ENCODE data around the gene P3H1. TPM values are rescaled to one million over a fixed set of nuclear protein-coding genes. Genes with fewer than 3 reads are reported as not detected.

P3H1 gene
- polyA plus RNA-seq, 3 donors, result 16.8 to 56.9 (median 16.9) TPM

DNA sequence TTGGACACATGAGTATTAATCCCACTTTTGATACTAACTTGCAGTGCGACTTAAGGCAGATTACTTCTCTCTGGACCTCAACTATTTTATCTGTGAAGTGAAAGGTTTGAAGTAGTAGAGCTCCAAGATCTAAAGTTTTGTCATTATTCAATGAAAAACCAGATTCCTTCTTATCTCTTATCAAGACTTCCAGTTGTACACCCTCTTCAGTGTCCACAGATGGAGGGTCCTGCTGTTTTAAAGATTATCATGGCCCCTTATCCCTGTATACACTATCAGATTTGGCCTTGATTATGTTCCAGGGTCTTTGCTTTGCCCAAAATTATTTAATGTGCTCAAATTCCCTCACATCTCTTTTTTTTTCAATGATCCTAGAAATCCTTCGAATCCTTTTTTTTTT is 1.3 kb upstream of the P3H1 start:
- peak overlapping the region in 1 of 7 donors; percentile 92 for H3K27ac Mint-ChIP-seq
- intact Hi-C loops (cut with micrococcal nuclease), result loop anchor here (5.0 to 10.0 kb wide), 8 partner anchors 49 to 433 kb away; partner anchors contain the start of genes FOXJ3 (in 2 of the 2), ZNF691 (in 2 of the 2), CCDC30 (in 1 of the 2) and CFAP57 (in 1 of the 2)
- DNase-seq, result no peak
- peak overlapping the region in 1 of 3 experiments; percentile 87 for H3K4me3 ChIP-seq (replicated peaks in 1 of 3; ENCODE audit: low read depth in 2 of 3, low read length in 3 of 3)
- no CpG with 5 or more reads among the region's 2 CpGs for WGBS (ENCODE audit: insufficient coverage)
- H3K9me3 ChIP-seq (replicated peaks in 1 of 2; ENCODE audit: control insufficient read depth in 1 of 2, insufficient read depth in 1 of 2, low read length in 2 of 2), result no peaks in the 10 kb centered on the region
- H3K4me1 ChIP-seq (ENCODE audit: control insufficient read depth in 1 of 2, insufficient read depth in 2 of 2, low read length in 2 of 2), result peaks cover 24 to 39% of the 10 kb centered on the region in 2 donors
- H3K9ac ChIP-seq (ENCODE audit: insufficient read depth, low read length, poor library complexity, severe bottlenecking), result no peak overlapping the region
- H3K4me1 Mint-ChIP-seq, result peaks cover 25% of the 10 kb centered on the region
- H3K36me3 ChIP-seq (replicated peaks in 1 of 2; ENCODE audit: control insufficient read depth in 1 of 2, insufficient read depth in 2 of 2, low read length in 2 of 2), result peaks cover 0 to 10% of the 10 kb centered on the region in 2 donors
- no peak overlapping the region for H3K4me3 Mint-ChIP-seq
- peak overlapping the region; percentile 94 for H2AFZ ChIP-seq (ENCODE audit: insufficient read depth, low read depth, low read length, poor library complexity, severe bottlenecking)
- H3K36me3 Mint-ChIP-seq, result peaks cover 10 to 18% of the 10 kb centered on the region in 2 donors
- TF ChIP-seq, protein P1, sequence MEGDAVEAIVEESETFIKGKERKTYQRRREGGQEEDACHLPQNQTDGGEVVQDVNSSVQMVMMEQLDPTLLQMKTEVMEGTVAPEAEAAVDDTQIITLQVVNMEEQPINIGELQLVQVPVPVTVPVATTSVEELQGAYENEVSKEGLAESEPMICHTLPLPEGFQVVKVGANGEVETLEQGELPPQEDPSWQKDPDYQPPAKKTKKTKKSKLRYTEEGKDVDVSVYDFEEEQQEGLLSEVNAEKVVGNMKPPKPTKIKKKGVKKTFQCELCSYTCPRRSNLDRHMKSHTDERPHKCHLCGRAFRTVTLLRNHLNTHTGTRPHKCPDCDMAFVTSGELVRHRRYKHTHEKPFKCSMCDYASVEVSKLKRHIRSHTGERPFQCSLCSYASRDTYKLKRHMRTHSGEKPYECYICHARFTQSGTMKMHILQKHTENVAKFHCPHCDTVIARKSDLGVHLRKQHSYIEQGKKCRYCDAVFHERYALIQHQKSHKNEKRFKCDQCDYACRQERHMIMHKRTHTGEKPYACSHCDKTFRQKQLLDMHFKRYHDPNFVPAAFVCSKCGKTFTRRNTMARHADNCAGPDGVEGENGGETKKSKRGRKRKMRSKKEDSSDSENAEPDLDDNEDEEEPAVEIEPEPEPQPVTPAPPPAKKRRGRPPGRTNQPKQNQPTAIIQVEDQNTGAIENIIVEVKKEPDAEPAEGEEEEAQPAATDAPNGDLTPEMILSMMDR (IDR thresholded peaks at IDR 0.05), result no peak
- no peak overlapping the region for H3K27ac ChIP-seq (ENCODE audit: low read depth in 1 of 2, low read length in 2 of 2)
- H3K27me3 Mint-ChIP-seq (ENCODE audit: low read depth in 3 of 3), result no peaks in the 10 kb centered on the region
- H3K4me2 ChIP-seq (replicated peaks; ENCODE audit: extremely low read depth, low read length, poor library complexity, severe bottlenecking), result peak overlapping the region; percentile 98
- no peaks in the 10 kb centered on the region for H3K27me3 ChIP-seq (ENCODE audit: control insufficient read depth in 2 of 2, insufficient read depth in 2 of 2, low read length in 2 of 2)
- H4K20me1 ChIP-seq (ENCODE audit: insufficient read depth, low read length), result peaks cover 12% of the 10 kb centered on the region
- H3K9me3 Mint-ChIP-seq, result no peaks in the 10 kb centered on the region
- peaks cover 85% of the 10 kb centered on the region for H3K79me2 ChIP-seq (ENCODE audit: insufficient read depth, low read length)

DNA sequence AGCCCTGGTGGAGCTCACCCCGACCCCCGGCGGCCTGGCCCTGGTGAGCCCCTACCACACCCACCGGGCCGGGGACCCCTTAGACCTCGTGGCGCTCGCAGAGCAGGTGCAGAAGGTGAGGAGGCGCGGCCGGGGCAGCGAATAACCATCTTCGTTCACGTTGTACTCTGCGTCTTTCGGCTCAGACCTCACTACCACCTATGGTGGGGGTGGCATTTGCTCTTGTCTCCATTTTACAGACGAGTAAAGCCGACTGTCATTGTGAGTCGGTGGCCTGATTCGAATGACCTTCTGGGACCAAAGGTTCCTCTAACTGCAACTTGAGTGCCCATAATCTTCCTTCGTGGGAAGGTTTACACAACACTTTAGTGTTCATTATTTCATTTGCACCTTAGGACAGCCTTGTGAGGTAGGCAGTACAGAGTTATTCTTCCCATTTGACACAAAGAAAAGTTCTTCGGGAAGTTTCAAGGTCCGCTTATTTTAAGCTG is 727 bp upstream of the P3H1 start:
- peak overlapping the region; percentile 98 for H3K4me2 ChIP-seq (replicated peaks; ENCODE audit: extremely low read depth, low read length, poor library complexity, severe bottlenecking)
- peaks cover 24 to 39% of the 10 kb centered on the region in 2 donors for H3K4me1 ChIP-seq (ENCODE audit: control insufficient read depth in 1 of 2, insufficient read depth in 2 of 2, low read length in 2 of 2)
- peaks cover 12% of the 10 kb centered on the region for H4K20me1 ChIP-seq (ENCODE audit: insufficient read depth, low read length)
- peak overlapping the region in 1 of 2 donors; percentile 95 for H3K4me3 Mint-ChIP-seq
- no peaks in the 10 kb centered on the region for H3K27me3 ChIP-seq (ENCODE audit: control insufficient read depth in 2 of 2, insufficient read depth in 2 of 2, low read length in 2 of 2)
- DNase-seq, result peak in 1 of 3 donors; percentile 6
- intact Hi-C loops (cut with micrococcal nuclease), result loop anchor here (2.0 to 10.0 kb wide), 10 partner anchors 49 to 433 kb away; partner anchors contain the start of genes ERMAP (in 2 of the 2), FOXJ3 (in 2 of the 2), SVBP (in 2 of the 2) and ZNF691 (in 2 of the 2)
- no peaks in the 10 kb centered on the region for H3K9me3 ChIP-seq (replicated peaks in 1 of 2; ENCODE audit: control insufficient read depth in 1 of 2, insufficient read depth in 1 of 2, low read length in 2 of 2)
- H3K4me1 Mint-ChIP-seq, result peaks cover 26% of the 10 kb centered on the region
- H3K27me3 Mint-ChIP-seq (ENCODE audit: low read depth in 3 of 3), result no peaks in the 10 kb centered on the region
- H3K27ac Mint-ChIP-seq, result peak overlapping the region in 6 of 7 donors; percentile 86 to 96 (median 93)
- peaks cover 89% of the 10 kb centered on the region for H3K79me2 ChIP-seq (ENCODE audit: insufficient read depth, low read length)
- no peaks in the 10 kb centered on the region for H3K9me3 Mint-ChIP-seq
- peaks cover 7 to 17% of the 10 kb centered on the region in 2 donors for H3K36me3 Mint-ChIP-seq
- WGBS (ENCODE audit: insufficient coverage), result 0% methylated on average over 3 of the region's 23 CpGs
- TF ChIP-seq, protein P1 (IDR thresholded peaks at IDR 0.05), result no peak
- H3K9ac ChIP-seq (ENCODE audit: insufficient read depth, low read length, poor library complexity, severe bottlenecking), result peak overlapping the region; percentile 94
- H3K36me3 ChIP-seq (replicated peaks in 1 of 2; ENCODE audit: control insufficient read depth in 1 of 2, insufficient read depth in 2 of 2, low read length in 2 of 2), result peaks cover 0 to 8% of the 10 kb centered on the region in 2 donors
- H3K4me3 ChIP-seq (replicated peaks in 1 of 3; ENCODE audit: low read depth in 2 of 3, low read length in 3 of 3), result peak overlapping the region; percentile 79 to 94 (median 87)
- peak overlapping the region; percentile 94 for H2AFZ ChIP-seq (ENCODE audit: insufficient read depth, low read depth, low read length, poor library complexity, severe bottlenecking)
- peak overlapping the region; percentile 41 to 90 for H3K27ac ChIP-seq (ENCODE audit: low read depth in 1 of 2, low read length in 2 of 2)

All from CD14-positive monocyte (primary cell).